GM19035 (cell line): ENCODE data around the gene ZFYVE27.

Experiments
- ATAC-seq: cut with Tn5 transposase; IDR thresholded peaks from one replicate; pipeline ENCODE4 v1.9.1; 2021; ENCODE audit not compliant: unreplicated experiment

ZFYVE27 gene

DNA sequence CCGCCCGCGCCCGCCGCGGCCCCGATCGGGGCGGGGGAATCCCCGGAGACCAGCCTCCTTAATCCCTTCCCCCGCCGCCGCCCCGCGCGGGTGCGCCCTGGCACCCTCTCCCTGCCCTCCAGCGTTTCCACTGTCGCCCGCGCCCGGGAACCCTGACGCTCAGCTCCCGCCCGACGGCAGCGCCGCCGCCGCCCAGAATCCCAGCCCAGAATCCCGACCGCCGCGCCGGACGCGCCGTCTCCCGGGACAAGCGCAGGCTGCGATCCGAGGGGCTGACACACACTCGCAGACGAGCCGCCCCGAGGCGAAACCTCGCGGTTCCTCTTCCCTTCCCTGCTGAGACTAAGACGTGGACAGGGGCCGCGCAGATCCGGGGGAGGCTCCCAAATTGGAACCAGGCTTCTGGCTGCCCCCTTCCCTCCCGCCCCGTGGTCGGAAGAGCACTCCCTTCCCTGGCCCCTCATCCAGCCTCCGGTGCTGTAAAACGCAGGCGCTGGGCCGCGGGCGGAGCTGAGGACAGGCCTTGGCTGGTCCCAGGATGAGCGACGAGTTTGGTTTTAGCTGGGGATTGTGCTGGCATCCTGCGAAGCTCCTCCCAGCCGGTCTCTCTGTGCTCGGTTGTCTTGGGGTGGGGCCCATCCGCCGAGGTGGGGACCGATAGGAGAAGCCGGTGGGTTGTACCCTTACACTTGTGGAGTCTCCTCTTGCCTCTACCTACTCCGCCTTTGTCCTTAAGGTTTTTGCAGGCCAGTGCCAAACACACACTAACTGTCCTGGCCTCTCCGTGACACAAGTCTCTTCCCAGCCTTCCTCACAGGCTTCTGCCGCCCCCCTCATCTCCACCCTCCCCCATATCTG is 22.3 kb upstream of the ZFYVE27 start:
- ATAC-seq = peak; percentile 44

DNA sequence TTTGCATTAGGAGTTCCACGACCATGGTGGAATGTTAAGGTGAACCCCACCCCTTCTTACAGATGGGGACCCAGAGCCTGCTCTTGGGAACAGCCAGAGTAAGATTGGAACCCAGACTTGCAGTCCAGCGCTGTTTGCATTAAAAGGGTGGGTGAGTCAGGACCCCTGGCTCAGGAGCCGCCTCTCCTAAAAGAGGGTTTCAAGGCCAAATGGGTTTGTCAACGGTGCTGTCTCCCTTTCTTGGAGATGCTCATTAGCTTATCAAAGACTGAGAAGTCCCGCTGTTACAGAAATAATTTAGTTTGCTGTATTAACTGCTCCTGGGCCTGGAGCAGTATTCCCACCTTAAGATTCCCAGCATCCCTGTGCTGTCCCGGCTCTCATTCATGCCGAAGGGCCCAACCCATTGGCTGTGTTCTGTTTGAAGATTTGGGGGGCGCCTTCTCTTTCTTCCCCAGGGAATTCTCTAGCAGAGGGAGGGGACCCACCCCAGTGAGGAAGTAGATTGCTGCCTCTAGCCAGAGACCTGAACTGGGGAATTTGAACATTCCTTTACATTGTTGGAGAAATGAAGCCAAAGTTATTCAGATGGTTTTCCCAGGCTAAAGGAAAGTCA is 21.6 kb upstream of the ZFYVE27 start:
- ATAC-seq = no peak

DNA sequence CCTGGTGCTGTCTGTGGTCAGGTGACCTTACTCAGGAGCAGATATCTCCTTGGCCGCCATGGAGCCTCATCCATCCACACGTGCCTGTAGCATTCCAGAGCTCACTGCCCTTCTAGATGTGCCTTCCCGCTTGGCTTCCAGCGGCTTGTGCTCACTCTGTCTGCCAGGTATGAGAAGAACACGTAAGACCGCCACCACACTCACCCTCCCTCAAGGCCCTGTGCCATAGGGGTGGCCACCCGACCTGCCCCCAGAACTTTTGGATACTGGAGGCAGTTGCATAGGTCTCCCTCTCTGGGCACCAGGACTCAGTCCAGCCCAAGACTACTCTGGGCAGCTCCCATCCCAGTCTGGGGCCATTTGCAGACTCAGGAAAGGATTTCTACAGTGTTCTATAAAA is 19.3 kb upstream of the ZFYVE27 start:
- no peak for ATAC-seq

DNA sequence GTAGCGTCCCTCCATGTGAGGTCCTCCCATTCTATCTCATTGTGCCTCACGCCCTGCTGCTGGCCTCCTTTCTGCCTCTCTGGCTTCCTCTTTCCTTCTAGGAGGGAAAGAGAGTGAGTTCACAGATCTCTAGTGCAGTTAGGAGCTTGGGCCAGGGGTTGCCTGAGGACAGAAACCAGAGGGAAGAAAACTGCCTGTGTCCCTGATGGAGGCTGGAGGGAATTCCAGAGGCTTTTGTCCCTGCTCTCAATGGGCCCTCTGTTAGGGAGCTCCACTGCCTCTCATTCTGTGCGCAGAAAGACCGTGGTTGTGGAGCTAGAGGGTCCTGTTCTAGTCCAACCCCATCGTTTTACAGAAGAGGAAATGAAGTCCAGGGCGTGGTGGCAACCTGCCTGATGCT is 18.8 kb upstream of the ZFYVE27 start:
- no peak for ATAC-seq

DNA sequence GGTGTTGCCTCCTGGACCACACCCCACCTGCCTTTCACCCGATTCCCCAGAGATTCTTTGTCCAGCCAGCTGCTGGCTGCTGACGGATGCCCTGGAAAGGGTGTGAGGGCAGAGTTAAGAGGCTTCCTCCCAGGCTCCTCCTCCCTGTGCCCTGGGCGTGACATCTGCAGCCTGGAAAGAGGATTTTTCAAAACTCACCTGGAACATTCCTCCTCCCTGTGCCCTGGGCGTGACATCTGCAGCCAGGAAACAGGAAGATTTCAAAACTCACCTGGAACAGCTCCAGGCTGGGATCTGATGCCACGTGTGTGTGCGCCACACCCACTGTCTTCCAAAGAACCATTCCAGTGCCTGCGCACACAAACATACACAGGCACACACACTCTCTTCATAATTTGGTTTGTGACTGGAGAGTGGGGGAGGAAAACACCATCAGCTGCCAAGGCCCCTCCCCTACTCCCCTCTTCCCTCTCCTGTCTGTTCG is 18.2 kb upstream of the ZFYVE27 start:
- ATAC-seq = no peak

DNA sequence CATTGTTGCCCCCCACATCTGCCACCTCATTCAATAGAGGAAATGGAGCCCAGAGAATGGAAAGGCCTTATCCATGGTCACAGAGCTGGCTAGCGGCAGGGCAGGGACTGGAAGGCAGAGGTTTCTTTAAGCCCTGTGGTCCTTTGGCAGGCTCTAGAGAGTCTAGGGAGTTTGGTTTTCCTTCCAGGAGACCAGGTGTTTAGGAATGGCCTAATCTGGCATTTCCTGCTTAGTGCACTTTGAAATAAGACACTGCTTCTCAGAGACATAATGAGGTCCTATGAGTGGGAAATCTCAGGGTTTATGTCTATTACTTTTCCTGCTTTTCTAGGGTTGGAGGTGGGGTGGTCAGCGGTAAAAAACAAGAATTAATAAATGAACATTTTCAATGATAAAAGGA is 17.3 kb upstream of the ZFYVE27 start:
- no peak for ATAC-seq

DNA sequence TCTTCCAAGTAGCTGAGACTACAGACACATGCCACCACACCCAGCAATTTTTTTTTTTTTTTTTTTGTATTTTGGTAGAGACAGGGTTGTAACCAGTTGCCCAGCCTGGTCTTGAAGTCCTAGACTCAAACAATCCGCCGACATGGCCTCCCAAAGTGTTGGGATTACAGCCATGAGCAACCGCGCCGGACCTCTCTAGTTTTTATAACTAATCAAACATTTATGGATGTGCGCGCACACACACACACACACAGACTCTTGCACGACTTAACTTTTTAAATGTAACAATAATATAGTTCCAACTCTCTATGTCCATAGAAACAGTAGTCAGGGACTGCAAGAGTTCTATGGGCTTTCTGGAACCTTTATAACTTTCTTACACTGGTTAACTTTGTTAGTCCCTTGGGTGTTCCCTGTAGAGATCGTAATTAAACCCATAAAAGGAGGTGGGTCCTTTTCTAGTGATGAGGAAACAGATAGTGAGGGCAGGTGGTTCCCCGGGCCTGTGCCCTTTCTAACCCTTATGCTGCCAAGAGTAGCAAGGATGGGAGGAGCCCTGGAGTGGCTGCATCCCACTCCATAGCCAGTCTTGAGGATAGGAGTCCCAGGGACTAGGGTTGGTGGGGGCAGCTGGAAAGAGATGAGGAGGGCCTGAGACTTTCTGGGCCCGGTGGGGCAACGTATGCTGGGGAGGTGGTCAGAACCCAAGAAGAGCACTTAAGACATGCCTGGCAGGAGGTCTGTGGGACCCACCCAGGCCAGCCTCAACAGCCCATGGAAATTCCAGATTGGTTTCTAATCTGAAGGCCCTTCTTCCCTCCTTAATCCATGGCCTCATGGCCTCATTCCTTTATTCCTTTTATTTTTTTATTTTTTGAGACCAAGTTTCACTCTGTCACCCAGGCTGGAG is 14.8 kb upstream of the ZFYVE27 start:
- no peak for ATAC-seq

DNA sequence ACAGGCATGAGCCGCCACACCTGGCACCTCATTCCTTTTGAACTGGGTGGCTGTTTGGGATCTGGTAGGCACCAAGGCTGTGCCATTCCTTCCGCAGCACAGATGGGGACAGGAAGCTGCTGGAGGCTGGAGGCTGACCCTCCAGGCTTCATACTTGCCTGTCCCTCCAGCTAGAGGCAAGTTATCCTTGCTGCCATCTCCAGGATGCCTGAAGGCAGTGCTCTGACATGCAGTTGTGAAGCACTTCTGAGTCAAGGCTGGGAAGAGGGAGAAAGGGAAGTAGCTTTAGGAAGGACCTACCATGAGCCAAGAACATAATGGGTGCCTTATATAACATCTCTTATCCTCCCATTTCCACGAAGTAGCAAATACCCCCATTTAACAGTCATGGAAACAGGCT is 13.9 kb upstream of the ZFYVE27 start:
- ATAC-seq = no peak

DNA sequence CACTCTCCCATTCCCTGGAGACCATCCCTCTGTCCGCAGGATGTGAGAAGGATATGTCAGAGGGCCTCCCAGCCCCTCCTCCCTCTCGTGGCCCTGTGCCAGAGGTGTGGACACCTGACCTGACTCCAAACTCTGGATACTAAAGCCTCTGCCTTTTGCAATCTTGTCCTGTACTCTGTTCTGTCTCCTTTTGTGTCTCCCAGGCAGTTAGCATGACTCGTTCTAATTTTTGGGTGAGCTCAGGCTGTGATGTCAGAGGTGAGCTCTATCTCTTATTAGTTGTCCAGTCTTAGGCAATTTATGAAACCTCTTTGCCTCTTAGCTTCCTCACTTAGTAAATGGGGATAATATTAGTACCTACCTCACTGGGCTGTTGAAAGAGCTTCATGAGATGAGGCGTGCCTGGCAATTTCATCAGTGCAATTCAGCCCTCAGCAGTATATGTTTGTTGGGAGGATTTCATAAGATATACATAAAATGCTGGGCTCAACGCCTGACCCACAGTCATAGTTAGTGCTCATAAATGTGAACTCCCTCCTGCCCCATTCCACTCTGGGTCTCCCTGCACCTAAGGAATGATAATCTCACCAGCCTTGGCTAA is 12.5 kb upstream of the ZFYVE27 start:
- ATAC-seq = no peak

DNA sequence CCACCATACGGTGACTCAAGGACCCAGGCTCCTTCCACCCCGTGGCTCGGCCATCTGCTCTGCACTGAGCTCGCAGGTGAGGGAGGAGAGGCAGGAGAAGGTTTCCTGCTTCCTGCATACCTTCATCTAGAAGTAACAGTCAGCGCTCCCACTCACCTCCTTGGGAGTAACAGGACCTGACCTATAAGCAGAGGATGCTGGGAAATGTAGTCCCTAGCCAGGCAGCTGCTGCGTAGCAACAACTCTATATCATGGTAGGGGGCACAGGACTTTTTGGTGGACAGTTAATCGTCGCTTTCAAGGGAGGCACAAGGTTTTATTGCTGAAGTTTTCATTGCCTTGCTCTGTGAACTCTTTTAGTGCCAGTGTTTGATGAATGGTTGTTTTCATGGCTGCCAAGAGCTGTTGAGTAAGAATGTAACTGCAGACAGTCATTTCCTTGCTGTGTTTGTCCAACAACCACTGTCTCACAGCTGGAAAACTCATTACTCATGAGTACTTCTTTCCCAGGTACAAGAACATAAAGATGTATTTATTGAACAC is 10.2 kb upstream of the ZFYVE27 start:
- no peak for ATAC-seq

DNA sequence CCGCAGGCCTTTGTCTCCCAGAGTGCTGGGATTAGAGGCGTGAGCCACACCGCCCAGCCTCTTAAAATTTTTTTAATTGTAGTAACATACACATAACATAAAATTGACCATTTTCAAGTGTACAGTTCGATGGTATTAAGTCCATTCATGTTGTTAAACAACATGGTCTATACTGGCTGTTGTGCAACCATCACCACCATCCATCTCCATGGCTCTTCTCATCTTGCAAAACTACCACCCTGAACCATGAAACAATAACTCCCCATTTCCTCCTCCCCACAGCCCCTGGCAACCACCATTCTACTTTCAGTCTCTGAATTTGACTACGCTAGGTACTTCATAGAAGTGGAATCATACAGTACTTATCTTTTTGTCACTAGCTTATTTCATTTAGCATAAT is 7.9 kb upstream of the ZFYVE27 start:
- ATAC-seq = no peak

DNA sequence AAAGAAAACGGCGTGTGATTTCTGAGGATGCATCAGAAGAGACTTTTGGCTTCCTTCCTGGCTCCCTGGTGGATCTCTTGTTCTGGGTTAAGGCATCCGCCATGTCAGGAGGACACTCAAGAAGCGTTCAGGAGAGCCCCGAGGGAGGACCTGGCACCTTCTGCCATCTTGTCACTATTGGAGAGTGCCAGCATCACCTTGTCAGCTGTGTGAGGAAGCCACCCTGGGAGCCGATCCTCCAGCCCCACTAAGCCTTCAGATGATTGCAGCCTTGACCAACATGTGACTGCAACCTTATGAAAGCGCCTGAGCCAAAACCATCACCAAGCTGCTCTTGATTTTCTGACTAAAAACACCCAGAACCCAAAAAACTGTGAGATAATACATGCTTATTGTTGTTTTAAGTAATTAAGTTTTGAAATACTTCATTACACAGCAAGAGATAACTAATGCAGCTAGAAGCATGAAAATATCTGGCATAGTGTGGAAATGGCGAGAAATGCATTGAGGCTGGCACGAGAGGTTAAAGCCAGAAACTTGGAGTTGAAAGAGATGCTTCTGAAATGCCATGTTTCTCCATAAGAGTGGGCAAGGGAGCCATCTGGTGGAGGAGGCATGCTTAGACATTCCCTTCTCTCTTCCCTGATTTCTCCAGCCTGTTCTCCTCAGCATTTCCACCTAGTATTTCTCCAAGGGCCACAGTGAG is 5.4 kb upstream of the ZFYVE27 start:
- ATAC-seq = no peak

DNA sequence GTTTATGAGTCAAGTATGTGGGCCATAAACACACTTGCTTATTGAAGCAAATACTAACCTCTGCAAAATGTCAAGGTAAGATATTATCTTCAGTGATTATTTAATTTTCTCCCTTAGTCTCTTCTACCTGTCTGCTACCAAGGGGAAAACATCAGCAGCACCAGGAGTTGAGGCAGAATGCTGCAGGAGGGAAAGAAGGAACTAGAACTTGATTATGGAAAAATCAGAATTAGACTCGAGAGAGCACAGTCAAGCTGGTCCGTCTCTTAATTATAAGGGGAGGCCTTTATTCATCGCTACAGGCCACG is 4.9 kb upstream of the ZFYVE27 start:
- ATAC-seq = no peak

DNA sequence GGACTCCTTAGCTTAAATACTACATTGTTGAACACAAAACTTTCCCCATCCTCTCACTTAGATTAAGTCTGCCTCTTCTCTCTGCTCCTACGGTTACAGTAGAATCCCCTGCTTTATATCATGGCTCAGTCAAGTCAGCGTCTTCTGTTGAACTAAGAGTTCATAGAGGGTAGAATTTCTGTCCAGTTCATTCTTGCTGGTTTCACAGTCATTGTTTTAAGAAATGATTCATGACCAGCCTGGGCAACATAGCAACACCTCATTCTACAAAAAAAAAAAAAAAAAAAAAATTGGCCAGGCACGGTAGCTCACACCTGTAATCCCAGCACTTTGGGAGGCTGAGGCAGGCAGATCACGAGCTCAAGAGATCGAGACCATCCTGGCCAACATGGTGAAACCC is 3.7 kb upstream of the ZFYVE27 start:
- ATAC-seq = no peak

DNA sequence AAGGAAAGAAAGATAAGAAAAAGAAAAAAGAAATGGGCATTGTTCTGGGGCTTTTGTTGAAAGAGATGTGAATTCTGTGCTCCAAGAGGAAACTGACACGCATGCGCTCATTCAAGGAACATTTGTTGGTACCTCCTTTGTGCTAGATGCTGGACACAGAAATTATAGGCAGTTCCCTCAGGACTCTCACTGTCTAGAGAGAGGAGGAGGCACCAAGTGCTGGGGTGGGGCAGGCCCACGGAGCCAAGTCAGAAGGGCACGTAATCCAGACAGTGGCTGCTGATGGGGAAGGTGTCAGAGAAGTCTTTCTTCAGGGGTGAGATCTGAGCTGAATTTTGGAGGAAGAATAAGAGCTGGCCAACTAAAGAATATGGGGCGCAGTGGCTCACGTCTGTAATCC is 2.9 kb upstream of the ZFYVE27 start:
- no peak for ATAC-seq

DNA sequence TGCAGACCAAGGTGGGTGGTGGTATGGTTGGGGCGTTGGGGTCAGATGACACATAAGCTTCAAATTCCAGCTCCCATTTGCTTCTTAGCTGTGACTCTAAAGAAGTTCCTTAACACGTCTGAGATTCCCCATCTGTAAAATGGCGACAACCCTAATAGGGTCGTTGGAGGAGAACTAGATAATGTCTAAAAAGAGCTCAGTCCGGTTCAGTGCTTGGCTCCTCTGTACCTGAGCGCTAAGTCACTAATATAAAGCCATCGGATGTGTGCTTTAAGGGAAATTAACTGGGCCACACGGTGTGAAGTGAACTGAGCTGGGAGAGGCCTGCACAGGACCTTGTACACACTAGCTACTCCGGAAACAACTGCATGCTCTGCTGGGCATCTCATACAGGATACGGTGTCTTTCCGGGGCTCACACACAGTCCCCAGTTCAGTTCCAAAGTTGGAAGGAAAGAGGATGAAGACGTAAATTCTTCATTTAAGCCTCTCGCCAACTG is 476 bp upstream of the ZFYVE27 start:
- peak; percentile 27 for ATAC-seq

DNA sequence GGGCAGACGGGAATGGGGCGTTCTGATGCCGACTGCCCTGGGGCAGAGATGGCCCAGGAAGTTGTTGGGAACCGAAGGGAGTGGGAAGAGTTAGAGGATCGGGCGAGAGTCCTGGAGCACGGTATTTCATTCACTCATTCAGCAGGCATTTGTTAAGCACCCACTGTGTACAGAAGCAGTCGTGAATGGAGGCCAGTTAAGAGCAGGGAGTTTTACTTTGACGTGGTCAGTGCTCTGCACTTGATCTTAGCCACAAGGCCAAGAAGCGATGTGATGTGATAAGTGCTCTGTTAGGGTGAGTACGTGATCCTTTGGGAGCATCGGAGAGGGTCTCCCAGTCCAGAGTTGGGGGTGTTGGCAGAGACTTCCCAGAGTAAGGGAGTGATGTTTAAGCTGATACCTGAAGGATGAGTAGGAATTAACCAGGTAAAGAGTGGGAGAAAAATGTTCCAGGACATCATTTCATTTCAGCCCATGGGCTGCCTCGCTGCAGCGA is 890 bp downstream of the ZFYVE27 start:
- ATAC-seq = peak; percentile 9

DNA sequence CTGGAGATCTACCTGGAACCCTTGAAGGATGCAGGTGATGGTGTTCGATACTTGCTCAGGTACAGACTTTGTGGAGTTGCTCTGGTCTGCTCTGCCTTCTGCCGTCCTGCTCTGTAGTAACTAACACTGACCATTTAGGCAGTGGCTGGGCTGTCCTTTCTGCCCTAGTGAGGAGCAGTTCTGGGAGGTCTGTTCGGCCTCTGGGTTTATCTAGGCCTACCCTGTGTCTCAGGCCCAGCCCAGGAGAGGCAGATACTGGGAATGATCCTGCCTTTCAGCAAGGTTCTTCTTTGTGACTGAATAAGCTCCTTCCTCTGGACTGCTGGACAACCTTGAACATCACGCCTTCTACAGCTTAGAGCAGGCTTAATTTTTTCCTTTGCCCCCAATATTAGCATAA is 1.7 kb downstream of the ZFYVE27 start:
- ATAC-seq = no peak

DNA sequence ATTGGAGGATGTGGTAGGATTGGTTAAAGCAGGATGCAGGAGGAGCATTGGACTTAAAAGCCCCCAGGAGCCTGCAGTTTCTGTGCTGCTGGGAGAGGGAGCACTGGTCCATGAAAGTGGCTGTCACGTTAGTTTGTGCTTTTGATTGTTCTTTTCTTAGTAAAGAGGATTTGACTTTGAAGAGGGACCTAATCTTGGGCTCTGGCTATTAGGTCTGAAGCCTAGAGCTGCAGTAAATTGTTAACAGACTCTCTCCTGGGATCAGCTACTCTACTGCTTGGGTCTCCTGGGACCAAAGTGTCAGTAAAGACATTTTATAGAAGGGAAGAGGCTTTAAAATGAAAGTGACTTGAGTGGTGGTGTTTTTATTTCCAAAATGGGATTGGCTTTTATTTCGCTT is 3.7 kb downstream of the ZFYVE27 start:
- no peak for ATAC-seq
